PC-3 (cell line): ENCODE data around the gene ESR2.

ENCODE experiments used
- CTCF ChIP-seq: fragments of 300-600 bp; sonication (generic); conservative IDR thresholded peaks from 2 replicates; pipeline ENCODE4 v1.5.1; 2017; ENCODE audit warnings: antibody characterized with exemption, low read depth, mild to moderate bottlenecking, low read length
- EZH2 ChIP-seq: fragments of 300-600 bp; sonication (generic); IDR thresholded peaks from one replicate; pipeline ENCODE4 v1.6.1; 2017; ENCODE audit warnings: antibody characterized with exemption, mild to moderate bottlenecking, low read length; ENCODE audit not compliant: unreplicated experiment

DNA sequence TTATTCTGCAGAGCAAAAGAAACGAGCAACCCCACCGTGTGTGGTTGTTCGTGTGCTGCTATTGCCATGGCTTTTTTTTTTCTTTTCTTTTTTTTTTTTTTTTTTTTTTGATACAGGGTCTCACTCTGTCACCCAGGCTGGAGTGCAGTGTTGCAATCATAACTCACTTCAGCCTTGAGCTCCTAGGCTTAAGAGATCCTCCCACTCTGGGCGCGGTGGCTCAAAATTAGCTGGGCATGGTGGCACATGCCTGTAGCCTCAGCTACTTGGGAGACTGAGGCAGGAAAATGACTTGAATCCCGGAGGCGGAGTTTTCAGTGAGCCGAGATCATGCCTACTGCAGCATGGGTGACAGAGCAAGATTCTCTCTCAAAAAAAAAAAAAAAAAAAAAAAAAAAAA lies 144.2 kb downstream of the ESR2 start:
- TF ChIP-seq CTCF: no peak
- no peak for TF ChIP-seq EZH2
